Esophagus muscularis mucosa (tissue), 4 donors: Measurements from ENCODE around the gene FXYD6. TPM values are rescaled to one million over a fixed set of nuclear protein-coding genes. Genes with fewer than 3 reads are reported as not detected.

ENCODE experiments used
- DNase-seq: peaks from one replicate; pipeline ENCODE4 v3.0.0-alpha.2; 2017; ENCODE audit errors: extremely low spot score
- H3K27ac ChIP-seq, 4 donors: fragments of 200-600 bp; sonication (generic); replicated peaks in 1 of 4; 1 replicate in 3 of 4; 2 replicates in 1 of 4; pipeline ENCODE4 v1.5.1; 2016 to 2019; ENCODE audit warnings: mild to moderate bottlenecking in 1 of 4
- H3K27me3 ChIP-seq, 4 donors: fragments of 200-600 bp; sonication (generic); one replicate each; pipeline versions ENCODE4 v1.5.1 to v1.6.0; 2016 to 2019
- H3K36me3 ChIP-seq, 4 donors: fragments of 200-600 bp; sonication (generic); one replicate each; pipeline ENCODE4 v1.5.1; 2016 to 2019
- H3K4me1 ChIP-seq, 4 donors: fragments of 200-600 bp; sonication (generic); one replicate each; pipeline ENCODE4 v1.5.1; 2016 to 2019
- H3K4me3 ChIP-seq, 4 donors: fragments of 200-600 bp; sonication (generic); 1 replicate in 2 of 4; 2 replicates in 2 of 4; pipeline ENCODE4 v1.5.1; 2016 to 2019; ENCODE audit warnings: mild to moderate bottlenecking in 4 of 4, moderate library complexity in 1 of 4
- H3K9me3 ChIP-seq, 4 donors: fragments of 200-600 bp; sonication (generic); 1 replicate in 3 of 4; 2 replicates in 1 of 4; pipeline ENCODE4 v1.5.1; 2016 to 2019
- EP300 ChIP-seq: sonication (generic); formaldehyde crosslinking; IDR thresholded peaks from one replicate; pipeline ENCODE4 v1.6.1; 2017; ENCODE audit warnings: antibody characterized with exemption
- POLR2A ChIP-seq: fragments of 450-650 bp; IDR thresholded peaks from one replicate; pipeline ENCODE4 v1.6.1; 2017; ENCODE audit warnings: antibody characterized with exemption, moderate library complexity, mild to moderate bottlenecking, low read depth
- POLR2AphosphoS5 ChIP-seq, 2 donors: sonication (generic); formaldehyde crosslinking; IDR thresholded peaks; one replicate each; pipeline ENCODE4 v1.6.1; 2017; ENCODE audit warnings: antibody characterized with exemption in 2 of 2
- WGBS: methylation state at CpG from one replicate; pipeline ENCODE4 v1.1.5; 2018; 5-methylcytosine and 5-hydroxymethylcytosine counted together
- intact Hi-C: fragments of 100-400 bp; cut with DNase I; formaldehyde crosslinking; loops from one replicate; pipeline ENCODE4 v1.15.1; 2023
- total RNA-seq, 4 donors: library from RNA; depleted of rRNA; stranded (reverse); fragments of >200 nt; gene quantifications; one replicate each; pipeline versions ENCODE4 v1.1.0 to v1.2.1, GENCODE V29; 2016
- TF ChIP-seq, protein P1 (sequence below), 3 experiments: fragments of 200-600 bp in 2 of 3; fragments of 450-650 bp in 1 of 3; sonication (generic) in 2 of 3; IDR thresholded peaks; one replicate each; pipeline ENCODE4 v1.5.1; 2017 to 2019; ENCODE audit warnings: antibody characterized with exemption in 3 of 3, mild to moderate bottlenecking in 2 of 3, moderate library complexity in 1 of 3

Gene FXYD6
- total RNA-seq, 4 donors from 2014 or later, result 78.9 to 105 (median 91.5) TPM

DNA sequence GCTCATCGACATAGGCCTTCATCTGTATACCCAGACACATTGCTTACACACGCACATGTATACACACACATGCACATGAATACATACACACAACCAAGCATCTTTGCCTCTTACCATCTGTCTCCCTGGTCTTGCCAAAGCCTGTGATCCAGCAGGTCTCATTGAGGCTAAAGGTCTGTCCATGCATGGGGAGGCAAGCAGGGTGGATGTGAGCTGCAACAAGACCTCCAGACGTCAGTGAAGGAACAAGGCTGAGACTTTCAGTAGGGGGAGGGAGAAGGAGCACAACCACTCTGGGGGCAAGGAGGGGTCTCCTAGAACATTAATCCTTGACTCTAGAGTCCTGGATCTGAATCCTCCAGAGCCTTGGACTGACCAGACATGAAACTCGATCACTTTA, 29.1 kb upstream of the FXYD6 start:
- Histone ChIP-seq H3K36me3 (no peaks in the 10 kb centered on the region), H3K4me3 (no peak overlapping the region), H3K9me3 (no peaks in the 10 kb centered on the region), H3K4me1 (peaks cover 3 to 11% (median 9%) of the 10 kb centered on the region in 4 donors), H3K27me3 (no peaks in the 10 kb centered on the region), H3K27ac (no peak overlapping the region)
- intact Hi-C loops, result no loop called here
- WGBS, result 80% methylated on average over 4 of the region's 4 CpGs
- no peak for DNase-seq
- no peak for TF ChIP-seq POLR2AphosphoS5 (IDR thresholded peaks at IDR 0.05)
- TF ChIP-seq POLR2A, result no peak
- TF ChIP-seq, protein P1, sequence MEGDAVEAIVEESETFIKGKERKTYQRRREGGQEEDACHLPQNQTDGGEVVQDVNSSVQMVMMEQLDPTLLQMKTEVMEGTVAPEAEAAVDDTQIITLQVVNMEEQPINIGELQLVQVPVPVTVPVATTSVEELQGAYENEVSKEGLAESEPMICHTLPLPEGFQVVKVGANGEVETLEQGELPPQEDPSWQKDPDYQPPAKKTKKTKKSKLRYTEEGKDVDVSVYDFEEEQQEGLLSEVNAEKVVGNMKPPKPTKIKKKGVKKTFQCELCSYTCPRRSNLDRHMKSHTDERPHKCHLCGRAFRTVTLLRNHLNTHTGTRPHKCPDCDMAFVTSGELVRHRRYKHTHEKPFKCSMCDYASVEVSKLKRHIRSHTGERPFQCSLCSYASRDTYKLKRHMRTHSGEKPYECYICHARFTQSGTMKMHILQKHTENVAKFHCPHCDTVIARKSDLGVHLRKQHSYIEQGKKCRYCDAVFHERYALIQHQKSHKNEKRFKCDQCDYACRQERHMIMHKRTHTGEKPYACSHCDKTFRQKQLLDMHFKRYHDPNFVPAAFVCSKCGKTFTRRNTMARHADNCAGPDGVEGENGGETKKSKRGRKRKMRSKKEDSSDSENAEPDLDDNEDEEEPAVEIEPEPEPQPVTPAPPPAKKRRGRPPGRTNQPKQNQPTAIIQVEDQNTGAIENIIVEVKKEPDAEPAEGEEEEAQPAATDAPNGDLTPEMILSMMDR (IDR thresholded peaks at IDR 0.05), result no peak
- no peak for TF ChIP-seq EP300

DNA sequence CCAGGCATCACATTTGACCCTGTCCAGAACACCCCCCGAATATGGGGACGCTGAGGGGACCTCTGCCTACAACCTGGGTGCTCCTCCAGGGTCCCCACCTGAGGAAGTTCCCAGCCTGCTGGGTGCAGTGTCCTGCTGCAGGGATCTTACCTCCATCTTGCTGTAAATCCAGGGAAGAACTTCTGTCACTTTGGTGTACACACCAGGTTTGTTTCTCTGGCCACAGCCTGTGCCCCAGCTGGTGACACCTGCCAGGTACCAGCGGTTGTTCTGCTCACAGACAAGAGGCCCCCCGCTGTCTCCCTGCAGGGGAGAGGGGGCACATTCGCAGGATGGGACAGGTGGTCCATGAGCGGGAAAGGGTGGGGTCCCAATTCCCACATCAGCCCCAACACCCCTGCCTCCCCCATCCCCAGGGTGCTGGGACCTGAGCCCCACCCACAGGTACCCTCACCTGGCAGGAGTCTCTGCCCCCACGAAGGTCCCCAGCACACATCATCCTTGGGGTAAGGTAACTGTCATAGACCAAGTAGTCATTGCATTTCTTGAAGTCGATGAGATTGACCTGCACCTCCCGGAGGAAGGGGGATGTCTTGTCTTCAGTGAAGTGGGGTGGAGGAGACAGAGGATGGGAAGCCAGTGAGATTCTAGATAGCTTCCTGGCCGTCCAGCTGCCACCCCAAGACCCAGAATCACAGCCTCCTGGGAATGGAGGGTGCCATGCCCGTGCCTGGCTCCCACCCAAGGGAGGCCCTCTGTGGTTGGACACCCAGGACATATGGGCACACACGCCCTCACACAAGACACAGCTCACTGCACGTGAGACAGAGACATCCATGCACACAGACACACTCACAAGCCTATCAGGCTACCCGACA, 27.3 kb upstream of the FXYD6 start:
- Histone ChIP-seq H3K4me3 (no peak overlapping the region), H3K4me1 (peaks cover 3 to 11% (median 9%) of the 10 kb centered on the region in 4 donors), H3K9me3 (no peaks in the 10 kb centered on the region), H3K36me3 (no peaks in the 10 kb centered on the region), H3K27me3 (no peaks in the 10 kb centered on the region), H3K27ac (no peak overlapping the region)
- TF ChIP-seq POLR2A (no peak), EP300 (no peak), POLR2AphosphoS5 (IDR thresholded peaks at IDR 0.05) (no peak)
- TF ChIP-seq, protein P1 (IDR thresholded peaks at IDR 0.05), result no peak
- no peak for DNase-seq
- intact Hi-C loops, result loop anchor here (5.0 kb wide), 1 partner anchor 56 kb away; no protein-coding TSS in a partner anchor
- 88% methylated on average over 11 of the region's 14 CpGs for WGBS

DNA sequence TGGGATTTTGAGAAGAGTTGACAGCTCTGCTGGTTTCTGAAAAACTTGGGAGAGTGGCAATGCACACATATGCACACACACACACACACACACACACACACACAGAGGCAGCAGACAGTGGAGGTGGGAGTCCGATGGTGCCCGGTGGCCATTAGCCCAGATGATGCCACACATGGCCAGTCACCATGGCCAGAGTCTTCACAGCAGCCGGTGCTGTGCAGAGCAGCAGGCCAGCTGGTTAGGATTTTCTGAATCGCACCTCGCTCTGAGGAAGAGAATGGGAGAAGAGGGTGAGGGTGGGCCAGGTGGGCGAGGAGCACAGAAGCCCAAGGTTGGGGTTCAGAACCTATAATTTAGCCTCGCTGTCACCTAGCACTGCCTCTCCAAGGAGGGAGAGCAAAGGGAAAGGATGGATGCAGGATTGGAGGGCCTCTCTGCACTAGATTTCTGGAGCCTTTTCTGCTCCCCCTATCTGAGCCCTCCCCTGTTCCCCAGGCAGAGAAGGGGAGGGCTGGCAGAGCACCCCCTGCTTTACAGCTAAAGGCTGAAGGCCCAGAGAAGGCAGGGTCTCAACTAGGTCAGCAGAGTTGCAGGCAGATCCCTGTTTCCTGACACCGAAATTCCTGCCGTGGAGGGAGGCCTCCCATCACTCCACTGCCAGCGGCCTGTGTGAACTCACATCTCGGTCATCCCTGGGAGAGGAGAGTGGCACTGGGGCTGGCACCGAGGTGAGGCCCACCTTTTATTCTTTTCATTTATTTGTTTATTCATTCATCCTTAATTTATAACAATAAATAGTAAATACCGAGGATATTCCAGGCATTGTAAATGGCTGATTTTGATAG, 25.8 kb upstream of the FXYD6 start:
- H3K4me3 ChIP-seq, result no peak overlapping the region
- TF ChIP-seq POLR2AphosphoS5 (IDR thresholded peaks at IDR 0.05), result no peak
- TF ChIP-seq POLR2A, result no peak
- no peak for TF ChIP-seq EP300
- TF ChIP-seq, protein P1 (IDR thresholded peaks at IDR 0.05), result no peak
- no peaks in the 10 kb centered on the region for H3K9me3 ChIP-seq
- no peaks in the 10 kb centered on the region for H3K27me3 ChIP-seq
- intact Hi-C loops, result loop anchor here (5.0 kb wide), 1 partner anchor 55 kb away; no protein-coding TSS in a partner anchor
- H3K4me1 ChIP-seq, result peaks cover 0 to 5% (median 4%) of the 10 kb centered on the region in 4 donors
- 85% methylated on average over 13 of the region's 13 CpGs for WGBS
- no peak overlapping the region for H3K27ac ChIP-seq
- no peak for DNase-seq
- no peaks in the 10 kb centered on the region for H3K36me3 ChIP-seq

DNA sequence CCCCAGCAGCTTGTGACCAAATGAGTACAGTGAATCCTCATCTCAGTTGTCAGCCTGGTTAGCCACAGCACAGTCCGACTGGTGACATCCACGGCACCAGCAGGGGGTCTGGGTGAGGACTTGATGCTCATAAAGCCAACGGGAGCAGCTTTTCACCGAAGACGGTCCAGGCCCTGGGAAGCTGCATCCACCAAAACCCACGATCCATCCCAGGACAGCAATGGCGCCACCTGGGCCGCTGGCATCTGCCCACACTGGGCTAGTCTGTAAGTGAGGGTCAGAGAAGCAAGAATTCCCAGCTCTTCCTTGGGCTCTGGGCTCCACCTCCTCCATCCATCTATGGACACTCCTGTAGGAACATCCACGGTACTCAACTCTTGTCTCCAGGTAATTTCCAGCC, 25.1 kb upstream of the FXYD6 start:
- no peak for DNase-seq
- Histone ChIP-seq H3K9me3 (no peaks in the 10 kb centered on the region), H3K4me3 (no peak overlapping the region), H3K36me3 (no peaks in the 10 kb centered on the region), H3K4me1 (no peaks in the 10 kb centered on the region), H3K27me3 (no peaks in the 10 kb centered on the region), H3K27ac (no peak overlapping the region)
- 90% methylated on average over 6 of the region's 9 CpGs for WGBS
- TF ChIP-seq, protein P1 (IDR thresholded peaks at IDR 0.05), result no peak
- TF ChIP-seq EP300 (no peak), POLR2A (no peak)
- intact Hi-C loops, result loop anchor here (5.0 kb wide), 1 partner anchor 54 kb away; no protein-coding TSS in a partner anchor
